Measurements from ENCODE around the gene FZD7. TPM values are rescaled to one million over a fixed set of nuclear protein-coding genes. Genes with fewer than 3 reads are reported as not detected.

Gene FZD7
- total RNA-seq, 1 experiment from 2014 or later: 41.4 TPM

GRCh38 chr2:202034249-202035088 is 814 bp downstream of the FZD7 start:
- TF ChIP-seq CTCF (IDR thresholded peaks at IDR 0.05; ENCODE audit: insufficient read depth in 1 of 2, low read depth in 1 of 2, low read length in 1 of 2, severe bottlenecking in 1 of 2, unreplicated experiment in 1 of 2): no peak
- CTCF ChIA-PET: interaction anchor here (1.0 kb wide), 1 partner anchor 22 kb away, joined by 3 read pairs; no protein-coding TSS in a partner anchor
- Histone ChIP-seq H3K27me3 (replicated peaks; ENCODE audit: control insufficient read depth, insufficient read depth, low read length) (no peaks in the 10 kb centered on the region), H3K9me3 (no peaks in the 10 kb centered on the region), H3K4me3 (ENCODE audit: low read depth, low read length) (peak overlapping the region; percentile 85), H3K36me3 (ENCODE audit: control insufficient read depth, insufficient read depth, low read length) (peaks cover 3% of the 10 kb centered on the region; the same call in 1 of the 2 replicates), H3K4me1 (peaks cover 41% of the 10 kb centered on the region)
- H3K4me1 Mint-ChIP-seq (ENCODE audit: low read depth, unreplicated experiment): peaks cover 14% of the 10 kb centered on the region
- intact Hi-C loops (cut with micrococcal nuclease; ENCODE audit: unreplicated experiment): loop anchor here (5.0 kb wide), 3 partner anchors 127 to 237 kb away; no protein-coding TSS in a partner anchor
- H3K36me3 Mint-ChIP-seq (ENCODE audit: insufficient read depth, unreplicated experiment): peaks cover 24% of the 10 kb centered on the region
- H3K4me3 Mint-ChIP-seq (ENCODE audit: unreplicated experiment): no peak overlapping the region
- POLR2A ChIA-PET: interaction anchor here (0.5 kb wide), 1 partner anchor 30 kb away, joined by 3 read pairs; no protein-coding TSS in a partner anchor
- H3K27ac Mint-ChIP-seq (ENCODE audit: unreplicated experiment): peak overlapping the region; percentile 96
- H3K27me3 Mint-ChIP-seq (ENCODE audit: insufficient read depth, unreplicated experiment): no peaks in the 10 kb centered on the region
- peak in 1 of 2 experiments; percentile 49 for DNase-seq
- no peaks in the 10 kb centered on the region for H3K9me3 Mint-ChIP-seq (ENCODE audit: unreplicated experiment)
- no TSS peak for BruUV-seq (replicated peaks)

- Histone ChIP-seq H3K4me3 (ENCODE audit: low read depth, low read length) (peak overlapping the region; percentile 85), H3K4me1 (peaks cover 49% of the 10 kb centered on the region), H3K9me3 (no peaks in the 10 kb centered on the region), H3K27me3 (replicated peaks; ENCODE audit: control insufficient read depth, insufficient read depth, low read length) (no peaks in the 10 kb centered on the region), H3K36me3 (ENCODE audit: control insufficient read depth, insufficient read depth, low read length) (peaks cover 3% of the 10 kb centered on the region; the same call in 1 of the 2 replicates)
- H3K9me3 Mint-ChIP-seq (ENCODE audit: unreplicated experiment): no peaks in the 10 kb centered on the region
- ChIA-PET CTCF (no interaction called here), POLR2A (interaction anchor here (0.5 kb wide), 1 partner anchor 29 kb away, joined by 3 read pairs; no protein-coding TSS in a partner anchor)
- no peak for TF ChIP-seq CTCF (IDR thresholded peaks at IDR 0.05; ENCODE audit: insufficient read depth in 1 of 2, low read depth in 1 of 2, low read length in 1 of 2, severe bottlenecking in 1 of 2, unreplicated experiment in 1 of 2)
- no TSS peak for BruUV-seq (replicated peaks)
- no peak for DNase-seq
- intact Hi-C loops (cut with micrococcal nuclease; ENCODE audit: unreplicated experiment): no loop called here
- peaks cover 22% of the 10 kb centered on the region for H3K4me1 Mint-ChIP-seq (ENCODE audit: low read depth, unreplicated experiment)
- peaks cover 24% of the 10 kb centered on the region for H3K36me3 Mint-ChIP-seq (ENCODE audit: insufficient read depth, unreplicated experiment)
- H3K4me3 Mint-ChIP-seq (ENCODE audit: unreplicated experiment): no peak overlapping the region
- no peak overlapping the region for H3K27ac Mint-ChIP-seq (ENCODE audit: unreplicated experiment)
- no peaks in the 10 kb centered on the region for H3K27me3 Mint-ChIP-seq (ENCODE audit: insufficient read depth, unreplicated experiment)
Measured at GRCh38 chr2:202035089-202035940, 1.7 kb downstream of the FZD7 start.

GRCh38 chr2:202035941-202036372 is 2.3 kb downstream of the FZD7 start:
- Histone ChIP-seq H3K4me1 (peaks cover 55% of the 10 kb centered on the region), H3K36me3 (ENCODE audit: control insufficient read depth, insufficient read depth, low read length) (peaks cover 3% of the 10 kb centered on the region; the same call in 1 of the 2 replicates), H3K9me3 (no peaks in the 10 kb centered on the region), H3K4me3 (ENCODE audit: low read depth, low read length) (peak overlapping the region; percentile 8; the same call in 1 of the 2 replicates), H3K27me3 (replicated peaks; ENCODE audit: control insufficient read depth, insufficient read depth, low read length) (no peaks in the 10 kb centered on the region)
- no peak overlapping the region for H3K4me3 Mint-ChIP-seq (ENCODE audit: unreplicated experiment)
- H3K27ac Mint-ChIP-seq (ENCODE audit: unreplicated experiment): no peak overlapping the region
- intact Hi-C loops (cut with micrococcal nuclease; ENCODE audit: unreplicated experiment): no loop called here
- H3K4me1 Mint-ChIP-seq (ENCODE audit: low read depth, unreplicated experiment): peaks cover 28% of the 10 kb centered on the region
- DNase-seq: no peak
- no peaks in the 10 kb centered on the region for H3K27me3 Mint-ChIP-seq (ENCODE audit: insufficient read depth, unreplicated experiment)
- H3K9me3 Mint-ChIP-seq (ENCODE audit: unreplicated experiment): no peaks in the 10 kb centered on the region
- TF ChIP-seq CTCF (IDR thresholded peaks at IDR 0.05; ENCODE audit: insufficient read depth in 1 of 2, low read depth in 1 of 2, low read length in 1 of 2, severe bottlenecking in 1 of 2, unreplicated experiment in 1 of 2): no peak
- H3K36me3 Mint-ChIP-seq (ENCODE audit: insufficient read depth, unreplicated experiment): peaks cover 24% of the 10 kb centered on the region
- POLR2A ChIA-PET: no interaction called here
- BruUV-seq (replicated peaks): no TSS peak
- CTCF ChIA-PET: no interaction called here

All from Caco-2 (cell line).